WTC11 (cell line): ENCODE data around the gene EPHX1.
"Not testable (repeated sequence)": the region's sequence is repeated elsewhere in the genome, so short reads cannot be mapped to it uniquely, and the experiment has no call there.

Experiments
- ATF3 ChIP-seq: sonication (generic); formaldehyde crosslinking; conservative IDR thresholded peaks from 2 replicates; pipeline ENCODE4 v1.8.1; 2022; ENCODE audit warnings: mild to moderate bottlenecking, missing genetic modification reagents
- TF ChIP-seq, protein P1 (sequence below): sonication (generic); formaldehyde crosslinking; IDR thresholded peaks from 2 replicates; pipeline ENCODE4 v1.8.0; 2022; ENCODE audit warnings: mild to moderate bottlenecking, missing genetic modification reagents

- TF ChIP-seq, protein P1, sequence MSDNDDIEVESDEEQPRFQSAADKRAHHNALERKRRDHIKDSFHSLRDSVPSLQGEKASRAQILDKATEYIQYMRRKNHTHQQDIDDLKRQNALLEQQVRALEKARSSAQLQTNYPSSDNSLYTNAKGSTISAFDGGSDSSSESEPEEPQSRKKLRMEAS = not testable (repeated sequence)
- TF ChIP-seq ATF3 (CRISPR knock-in tag) = not testable (repeated sequence)
These were observed 13.8 kb upstream of the EPHX1 start for GRCh38 chr1:225796097-225796496.
